K562 (cell line): ENCODE results near the gene DCST1. TPM values are rescaled to one million over a fixed set of nuclear protein-coding genes. Genes with fewer than 3 reads are reported as not detected.
A peak's percentile ranks its signal among the peaks of the same experiment; 100 is the strongest.

Experiments used
- BCL6 ChIP-seq: fragments of 250-450 bp; sonication (Bioruptor Pico); IDR thresholded peaks from 2 replicates; pipeline ENCODE4 v1.4.0; 2020
- CBX1 ChIP-seq: sonication (generic); IDR thresholded peaks from 2 replicates; pipeline ENCODE4 v1.6.1; 2016; ENCODE audit warnings: antibody characterized with exemption, low read depth, mild to moderate bottlenecking
- ILK ChIP-seq: fragments of 450-650 bp; IDR thresholded peaks from 2 replicates; pipeline ENCODE4 v1.6.1; 2016; ENCODE audit warnings: missing genetic modification characterization, low read depth, mild to moderate bottlenecking, missing compliant biosample characterization, moderate library complexity, borderline replicate concordance
- L3MBTL2 ChIP-seq: fragments of 450-650 bp; IDR thresholded peaks from 2 replicates; pipeline ENCODE4 v1.6.1; 2016; ENCODE audit warnings: mild to moderate bottlenecking, moderate library complexity
- MCM2 ChIP-seq: fragments of 450-650 bp; IDR thresholded peaks from 2 replicates; pipeline ENCODE4 v1.6.1; 2017; ENCODE audit warnings: low read depth, mild to moderate bottlenecking
- MTA2 ChIP-seq: fragments of 450-650 bp; IDR thresholded peaks from 2 replicates; pipeline ENCODE4 v1.6.1; 2016; ENCODE audit warnings: low read depth
- MTA3 ChIP-seq: fragments of 450-650 bp; formaldehyde crosslinking; IDR thresholded peaks from 2 replicates; pipeline ENCODE4 v1.6.1; 2017; ENCODE audit warnings: mild to moderate bottlenecking, borderline replicate concordance
- RNF2 ChIP-seq: sonication (generic); IDR thresholded peaks from 2 replicates; pipeline ENCODE4 v1.6.1; 2016
- SNIP1 ChIP-seq: fragments of 450-650 bp; IDR thresholded peaks from 2 replicates; pipeline ENCODE4 v1.7.1; 2017; ENCODE audit warnings: low read depth, mild to moderate bottlenecking
- TFAM ChIP-seq: fragments of 250-450 bp; sonication (Bioruptor Pico); conservative IDR thresholded peaks from 2 replicates; pipeline ENCODE4 v1.5.0; 2021; ENCODE audit warnings: mild to moderate bottlenecking, moderate library complexity
- U2AF2 ChIP-seq: fragments of 200-400 bp; formaldehyde crosslinking; optimal IDR thresholded peaks from 2 replicates; pipeline ENCODE3; 2017; ENCODE audit warnings: low read depth, mild to moderate bottlenecking, low read length
- ZNF133 ChIP-seq: fragments of 250-450 bp; sonication (Bioruptor Pico); IDR thresholded peaks from 2 replicates; pipeline ENCODE4 v1.4.0; 2020; ENCODE audit warnings: mild to moderate bottlenecking
- ZNF253 ChIP-seq: fragments of 250-450 bp; sonication (Bioruptor Pico); conservative IDR thresholded peaks from 2 replicates; pipeline ENCODE4 v1.6.1; 2021; ENCODE audit warnings: mild to moderate bottlenecking
- ZNF263 ChIP-seq: sonication (generic); formaldehyde crosslinking; IDR thresholded peaks from 2 replicates; pipeline ENCODE4 v1.8.0; 2022; ENCODE audit warnings: mild to moderate bottlenecking, missing genetic modification reagents, borderline replicate concordance
- ZNF79 ChIP-seq: fragments of 250-450 bp; sonication (Bioruptor Pico); IDR thresholded peaks from 2 replicates; pipeline ENCODE4 v1.4.0; 2020; ENCODE audit warnings: low read depth, mild to moderate bottlenecking, moderate library complexity
- polyA plus RNA-seq, 8 experiments: library from polyadenylated mRNA; depleted of rRNA in 4 of 8; stranded (reverse) in 5 of 8; unstranded in 3 of 8; fragments of >200 nt; fragmentation: Nextera tagmentation in 2 of 8; fragmentation: Illumina TruSeq in 1 of 8; extraction: Ambion mirVana in 2 of 8; extraction: Trizol in 1 of 8; gene quantifications; 2 replicates each; pipeline versions ENCODE4 v1.2.1 to v1.2.3, GENCODE V29; 2011 to 2014; ENCODE audit warnings: inconsistent platforms in 1 of 8, missing spikeins in 1 of 8
- total RNA-seq, 7 experiments: library from RNA; depleted of rRNA in 6 of 7; stranded (reverse); fragments of >200 nt in 6 of 7; fragmentation: Illumina TruSeq in 2 of 7; extraction: Trizol in 2 of 7; gene quantifications; 2 replicates each; pipeline versions ENCODE4 v1.2.1 to v1.2.3, GENCODE V29; 2011 to 2021; ENCODE audit warnings: low replicate concordance in 1 of 7
- TF ChIP-seq, protein P1 (sequence below): fragments of 450-650 bp; IDR thresholded peaks from 2 replicates; pipeline ENCODE4 v1.7.1; 2018; ENCODE audit warnings: mild to moderate bottlenecking, low read depth; ENCODE audit not compliant: partially characterized antibody
- TF ChIP-seq, protein P2 (sequence below): fragments of 450-650 bp; formaldehyde crosslinking; IDR thresholded peaks from 2 replicates; pipeline ENCODE4 v1.4.0; 2022; ENCODE audit warnings: mild to moderate bottlenecking, moderate library complexity
- TF ChIP-seq, protein P3 (sequence below): fragments of 450-650 bp; conservative IDR thresholded peaks from 2 replicates; pipeline ENCODE4 v1.6.1; 2016; ENCODE audit warnings: missing genetic modification characterization, low read depth, mild to moderate bottlenecking, control low read depth, missing compliant biosample characterization
- TF ChIP-seq, protein P4 (sequence below): fragments of 450-650 bp; IDR thresholded peaks from 2 replicates; pipeline ENCODE4 v1.6.1; 2016; ENCODE audit warnings: low read depth, mild to moderate bottlenecking, moderate library complexity
- TF ChIP-seq, protein P5 (sequence below): fragments of 200-400 bp; formaldehyde crosslinking; IDR thresholded peaks from 2 replicates; pipeline ENCODE4 v1.6.1; 2017; ENCODE audit warnings: mild to moderate bottlenecking, low read depth, low read length, moderate library complexity

The DCST1 gene
- total and polyA plus RNA-seq, 9 of the 15 experiments (the other 6 are each of a cell fraction or from before 2014, with no cell fraction given): not detected

DNA sequence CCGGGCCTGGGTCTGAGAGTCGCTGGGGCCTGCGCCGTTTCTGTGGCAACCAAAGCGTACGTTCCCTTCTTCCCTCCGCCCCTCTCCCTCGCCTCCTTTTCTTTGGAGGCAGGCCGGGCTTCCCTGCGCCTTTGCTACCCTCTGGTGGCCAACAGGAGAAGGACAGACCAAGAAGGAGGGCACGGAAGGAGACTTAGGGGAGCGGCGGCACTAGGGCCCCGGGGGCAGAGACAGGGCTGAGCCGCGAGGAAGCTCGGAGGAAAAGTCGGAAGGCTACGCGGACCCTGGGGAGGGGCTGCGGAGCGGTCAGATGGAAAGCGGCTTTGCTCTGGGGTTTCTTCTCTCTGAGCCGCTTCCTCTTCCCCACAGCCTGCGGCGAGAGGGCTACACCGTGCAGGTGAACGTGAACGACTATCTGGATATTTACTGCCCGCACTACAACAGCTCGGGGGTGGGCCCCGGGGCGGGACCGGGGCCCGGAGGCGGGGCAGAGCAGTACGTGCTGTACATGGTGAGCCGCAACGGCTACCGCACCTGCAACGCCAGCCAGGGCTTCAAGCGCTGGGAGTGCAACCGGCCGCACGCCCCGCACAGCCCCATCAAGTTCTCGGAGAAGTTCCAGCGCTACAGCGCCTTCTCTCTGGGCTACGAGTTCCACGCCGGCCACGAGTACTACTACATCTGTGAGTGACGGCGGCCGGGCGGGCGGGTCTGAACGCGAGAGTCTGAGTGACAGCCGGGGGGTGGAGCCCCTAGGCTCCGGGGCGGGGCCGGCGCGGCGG is 51.3 kb downstream of the DCST1 start (continued):
- TF ChIP-seq, protein P1, sequence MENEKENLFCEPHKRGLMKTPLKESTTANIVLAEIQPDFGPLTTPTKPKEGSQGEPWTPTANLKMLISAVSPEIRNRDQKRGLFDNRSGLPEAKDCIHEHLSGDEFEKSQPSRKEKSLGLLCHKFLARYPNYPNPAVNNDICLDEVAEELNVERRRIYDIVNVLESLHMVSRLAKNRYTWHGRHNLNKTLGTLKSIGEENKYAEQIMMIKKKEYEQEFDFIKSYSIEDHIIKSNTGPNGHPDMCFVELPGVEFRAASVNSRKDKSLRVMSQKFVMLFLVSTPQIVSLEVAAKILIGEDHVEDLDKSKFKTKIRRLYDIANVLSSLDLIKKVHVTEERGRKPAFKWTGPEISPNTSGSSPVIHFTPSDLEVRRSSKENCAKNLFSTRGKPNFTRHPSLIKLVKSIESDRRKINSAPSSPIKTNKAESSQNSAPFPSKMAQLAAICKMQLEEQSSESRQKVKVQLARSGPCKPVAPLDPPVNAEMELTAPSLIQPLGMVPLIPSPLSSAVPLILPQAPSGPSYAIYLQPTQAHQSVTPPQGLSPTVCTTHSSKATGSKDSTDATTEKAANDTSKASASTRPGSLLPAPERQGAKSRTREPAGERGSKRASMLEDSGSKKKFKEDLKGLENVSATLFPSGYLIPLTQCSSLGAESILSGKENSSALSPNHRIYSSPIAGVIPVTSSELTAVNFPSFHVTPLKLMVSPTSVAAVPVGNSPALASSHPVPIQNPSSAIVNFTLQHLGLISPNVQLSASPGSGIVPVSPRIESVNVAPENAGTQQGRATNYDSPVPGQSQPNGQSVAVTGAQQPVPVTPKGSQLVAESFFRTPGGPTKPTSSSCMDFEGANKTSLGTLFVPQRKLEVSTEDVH: peak; percentile 67
- no peak for TF ChIP-seq L3MBTL2
- TF ChIP-seq, protein P2, sequence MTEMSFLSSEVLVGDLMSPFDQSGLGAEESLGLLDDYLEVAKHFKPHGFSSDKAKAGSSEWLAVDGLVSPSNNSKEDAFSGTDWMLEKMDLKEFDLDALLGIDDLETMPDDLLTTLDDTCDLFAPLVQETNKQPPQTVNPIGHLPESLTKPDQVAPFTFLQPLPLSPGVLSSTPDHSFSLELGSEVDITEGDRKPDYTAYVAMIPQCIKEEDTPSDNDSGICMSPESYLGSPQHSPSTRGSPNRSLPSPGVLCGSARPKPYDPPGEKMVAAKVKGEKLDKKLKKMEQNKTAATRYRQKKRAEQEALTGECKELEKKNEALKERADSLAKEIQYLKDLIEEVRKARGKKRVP (CRISPR knock-in tag): no peak
- peak; percentile 71 for TF ChIP-seq RNF2
- TF ChIP-seq MTA3: peak; percentile 76
- TF ChIP-seq ILK (tag): no peak
- no peak for TF ChIP-seq MTA2
- TF ChIP-seq ZNF79: no peak
- TF ChIP-seq, protein P3, sequence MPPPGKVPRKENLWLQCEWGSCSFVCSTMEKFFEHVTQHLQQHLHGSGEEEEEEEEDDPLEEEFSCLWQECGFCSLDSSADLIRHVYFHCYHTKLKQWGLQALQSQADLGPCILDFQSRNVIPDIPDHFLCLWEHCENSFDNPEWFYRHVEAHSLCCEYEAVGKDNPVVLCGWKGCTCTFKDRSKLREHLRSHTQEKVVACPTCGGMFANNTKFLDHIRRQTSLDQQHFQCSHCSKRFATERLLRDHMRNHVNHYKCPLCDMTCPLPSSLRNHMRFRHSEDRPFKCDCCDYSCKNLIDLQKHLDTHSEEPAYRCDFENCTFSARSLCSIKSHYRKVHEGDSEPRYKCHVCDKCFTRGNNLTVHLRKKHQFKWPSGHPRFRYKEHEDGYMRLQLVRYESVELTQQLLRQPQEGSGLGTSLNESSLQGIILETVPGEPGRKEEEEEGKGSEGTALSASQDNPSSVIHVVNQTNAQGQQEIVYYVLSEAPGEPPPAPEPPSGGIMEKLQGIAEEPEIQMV: peak; percentile 71
- no peak for TF ChIP-seq MCM2
- 0 out of 2 replicates have a peak, but pooled peaks have one; percentile 47 for TF ChIP-seq CBX1
- TF ChIP-seq, protein P4, sequence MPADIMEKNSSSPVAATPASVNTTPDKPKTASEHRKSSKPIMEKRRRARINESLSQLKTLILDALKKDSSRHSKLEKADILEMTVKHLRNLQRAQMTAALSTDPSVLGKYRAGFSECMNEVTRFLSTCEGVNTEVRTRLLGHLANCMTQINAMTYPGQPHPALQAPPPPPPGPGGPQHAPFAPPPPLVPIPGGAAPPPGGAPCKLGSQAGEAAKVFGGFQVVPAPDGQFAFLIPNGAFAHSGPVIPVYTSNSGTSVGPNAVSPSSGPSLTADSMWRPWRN: no peak
- TF ChIP-seq, protein P5, sequence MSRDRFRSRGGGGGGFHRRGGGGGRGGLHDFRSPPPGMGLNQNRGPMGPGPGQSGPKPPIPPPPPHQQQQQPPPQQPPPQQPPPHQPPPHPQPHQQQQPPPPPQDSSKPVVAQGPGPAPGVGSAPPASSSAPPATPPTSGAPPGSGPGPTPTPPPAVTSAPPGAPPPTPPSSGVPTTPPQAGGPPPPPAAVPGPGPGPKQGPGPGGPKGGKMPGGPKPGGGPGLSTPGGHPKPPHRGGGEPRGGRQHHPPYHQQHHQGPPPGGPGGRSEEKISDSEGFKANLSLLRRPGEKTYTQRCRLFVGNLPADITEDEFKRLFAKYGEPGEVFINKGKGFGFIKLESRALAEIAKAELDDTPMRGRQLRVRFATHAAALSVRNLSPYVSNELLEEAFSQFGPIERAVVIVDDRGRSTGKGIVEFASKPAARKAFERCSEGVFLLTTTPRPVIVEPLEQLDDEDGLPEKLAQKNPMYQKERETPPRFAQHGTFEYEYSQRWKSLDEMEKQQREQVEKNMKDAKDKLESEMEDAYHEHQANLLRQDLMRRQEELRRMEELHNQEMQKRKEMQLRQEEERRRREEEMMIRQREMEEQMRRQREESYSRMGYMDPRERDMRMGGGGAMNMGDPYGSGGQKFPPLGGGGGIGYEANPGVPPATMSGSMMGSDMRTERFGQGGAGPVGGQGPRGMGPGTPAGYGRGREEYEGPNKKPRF: no peak
- no peak for TF ChIP-seq TFAM (CRISPR knock-in tag)
- no peak for TF ChIP-seq SNIP1
- TF ChIP-seq BCL6 (CRISPR knock-in tag): no peak
- no peak for TF ChIP-seq ZNF133 (CRISPR knock-in tag)
- no peak for TF ChIP-seq ZNF253
- TF ChIP-seq U2AF2: no peak
- peak; percentile 72 for TF ChIP-seq ZNF263 (CRISPR knock-in tag)
